GM18907 (cell line): Measurements from ENCODE around the gene TMEM161B.
"Not testable (repeated sequence)": the region's sequence is repeated elsewhere in the genome, so short reads cannot be mapped to it uniquely, and the experiment has no call there.

Experiments used
- ATAC-seq: cut with Tn5 transposase; IDR thresholded peaks from one replicate; pipeline ENCODE4 v1.9.1; 2021; ENCODE audit warnings: mild to moderate bottlenecking, moderate library complexity; ENCODE audit not compliant: unreplicated experiment

The TMEM161B gene

GRCh38 chr5:88250010-88250409 lies 18.6 kb downstream of the TMEM161B start:
- no peak for ATAC-seq

DNA sequence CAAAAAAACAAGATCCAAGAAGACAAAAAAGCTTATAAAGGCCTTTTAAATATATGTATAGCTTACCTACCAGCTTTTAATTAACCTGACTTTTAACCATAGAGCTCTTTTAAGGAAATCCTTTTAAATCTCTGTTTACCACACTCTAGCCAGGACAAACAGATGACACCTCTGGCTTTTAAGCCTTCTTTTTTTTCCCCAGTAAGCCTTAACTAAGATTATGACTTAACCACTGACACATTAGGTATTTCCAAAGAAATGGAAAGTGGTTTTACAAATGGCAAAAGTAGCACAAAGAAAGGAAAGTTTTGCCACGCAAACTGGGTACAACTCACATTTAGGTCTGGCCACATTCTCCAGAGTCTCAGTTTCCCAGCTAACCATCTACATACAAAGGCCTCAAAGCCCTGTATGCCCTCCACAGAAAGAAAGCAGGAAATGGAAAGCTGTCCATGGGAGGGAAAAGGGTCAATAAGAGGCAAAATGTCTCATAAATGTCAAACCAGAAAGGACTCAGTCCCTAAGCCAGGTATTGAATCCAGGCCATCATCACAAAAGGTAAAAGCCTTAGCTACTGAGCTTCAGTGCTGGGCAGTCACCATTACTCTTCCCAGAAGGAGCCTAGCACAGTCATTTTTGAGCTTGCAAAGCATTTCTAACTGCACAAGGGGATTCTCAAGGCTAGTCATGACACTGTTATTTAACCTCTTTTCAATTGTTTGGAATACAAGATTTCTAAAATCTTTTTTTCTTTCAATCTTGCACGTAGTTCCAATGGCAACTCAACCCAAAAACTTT lies 19.7 kb downstream of the TMEM161B start:
- ATAC-seq: no peak

DNA sequence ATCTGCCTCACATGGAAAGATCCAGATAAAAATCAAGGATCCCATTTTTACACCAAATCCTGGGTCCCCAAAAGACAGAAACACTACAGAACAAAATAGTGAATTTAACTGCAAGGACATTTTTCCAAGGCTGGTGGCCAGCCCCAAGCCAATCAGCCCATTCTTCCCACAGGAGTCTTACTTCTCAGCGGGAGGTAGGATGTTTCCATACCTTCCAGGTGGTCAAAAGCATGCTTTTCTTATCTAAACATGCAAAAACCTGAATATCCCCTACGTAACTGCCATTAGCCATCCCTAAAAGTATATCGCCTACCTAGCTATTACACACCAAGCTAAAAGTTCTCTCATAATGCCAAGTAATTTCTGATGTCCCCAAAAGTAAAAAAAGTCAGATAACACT lies 20.6 kb downstream of the TMEM161B start:
- no peak for ATAC-seq

GRCh38 chr5:88245893-88246244 lies 22.8 kb downstream of the TMEM161B start:
- ATAC-seq: no peak

DNA sequence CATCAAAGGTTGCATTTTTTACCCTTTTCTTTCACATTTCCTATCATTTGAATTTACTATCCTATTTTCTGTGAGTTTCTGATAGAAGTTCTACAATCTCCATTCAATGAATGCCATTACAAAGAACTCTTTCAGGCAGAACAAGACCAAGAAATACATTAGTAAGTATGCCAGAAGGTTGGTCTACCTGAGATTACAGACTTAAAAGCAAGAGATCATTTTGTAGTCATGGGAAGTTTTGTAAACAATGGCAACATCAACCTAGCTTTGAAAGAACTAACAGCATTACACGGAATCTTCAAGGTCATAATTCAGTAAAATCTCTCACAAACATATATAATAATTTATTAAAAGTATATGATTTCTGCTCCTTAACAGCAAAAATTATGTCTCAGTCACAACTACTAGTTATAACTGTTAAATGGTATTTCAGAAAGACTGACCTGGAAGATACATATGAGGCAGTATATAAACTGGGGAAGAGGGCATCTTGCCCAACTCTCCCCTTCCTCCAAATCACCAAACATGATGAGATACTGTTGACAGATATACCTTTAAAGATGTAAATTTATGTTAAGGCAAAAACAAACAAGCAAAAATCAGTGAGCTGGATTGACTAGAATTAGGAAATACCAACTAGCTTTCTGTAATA lies 23.3 kb downstream of the TMEM161B start:
- no peak for ATAC-seq

DNA sequence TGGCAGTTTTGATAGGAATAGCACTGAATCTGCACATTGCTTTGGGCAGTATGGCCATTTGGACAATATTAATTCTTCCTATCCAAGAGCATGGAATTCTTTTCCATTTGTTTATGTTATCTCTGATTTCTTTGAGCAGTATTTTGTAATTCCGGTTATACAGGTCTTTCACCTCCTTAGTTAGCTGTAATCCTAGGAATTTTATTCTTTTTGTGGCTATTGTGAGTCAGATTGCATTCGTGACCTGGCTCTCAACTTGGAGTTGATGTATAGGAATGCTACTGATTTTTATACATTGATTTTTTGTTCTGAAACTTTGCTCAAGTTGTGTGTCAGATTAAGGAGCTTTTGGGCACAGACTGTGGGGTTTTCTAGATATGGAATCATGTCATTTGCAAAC lies 24.0 kb downstream of the TMEM161B start:
- ATAC-seq: no peak

DNA sequence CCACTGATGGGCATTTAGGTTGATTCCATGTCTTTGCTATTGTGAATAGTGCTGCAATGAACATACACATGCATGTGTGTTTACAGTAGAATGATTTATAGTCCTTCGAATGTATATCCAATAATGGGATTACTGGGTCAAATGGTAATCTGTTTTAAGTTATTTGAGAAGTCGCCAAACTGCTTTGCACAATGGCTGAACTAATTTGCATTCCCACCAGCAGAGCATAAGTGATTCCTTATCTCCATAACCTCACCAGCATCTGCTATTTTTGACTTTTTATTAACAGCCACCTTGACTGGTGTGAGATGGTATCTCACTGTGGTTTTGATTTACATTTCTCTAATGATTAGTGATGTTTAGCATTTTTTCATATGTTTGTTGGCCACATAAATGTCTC lies 25.2 kb downstream of the TMEM161B start:
- not testable (repeated sequence) for ATAC-seq

- ATAC-seq: no peak
Observed at GRCh38 chr5:88238732-88239131, 29.9 kb downstream of the TMEM161B start.

DNA sequence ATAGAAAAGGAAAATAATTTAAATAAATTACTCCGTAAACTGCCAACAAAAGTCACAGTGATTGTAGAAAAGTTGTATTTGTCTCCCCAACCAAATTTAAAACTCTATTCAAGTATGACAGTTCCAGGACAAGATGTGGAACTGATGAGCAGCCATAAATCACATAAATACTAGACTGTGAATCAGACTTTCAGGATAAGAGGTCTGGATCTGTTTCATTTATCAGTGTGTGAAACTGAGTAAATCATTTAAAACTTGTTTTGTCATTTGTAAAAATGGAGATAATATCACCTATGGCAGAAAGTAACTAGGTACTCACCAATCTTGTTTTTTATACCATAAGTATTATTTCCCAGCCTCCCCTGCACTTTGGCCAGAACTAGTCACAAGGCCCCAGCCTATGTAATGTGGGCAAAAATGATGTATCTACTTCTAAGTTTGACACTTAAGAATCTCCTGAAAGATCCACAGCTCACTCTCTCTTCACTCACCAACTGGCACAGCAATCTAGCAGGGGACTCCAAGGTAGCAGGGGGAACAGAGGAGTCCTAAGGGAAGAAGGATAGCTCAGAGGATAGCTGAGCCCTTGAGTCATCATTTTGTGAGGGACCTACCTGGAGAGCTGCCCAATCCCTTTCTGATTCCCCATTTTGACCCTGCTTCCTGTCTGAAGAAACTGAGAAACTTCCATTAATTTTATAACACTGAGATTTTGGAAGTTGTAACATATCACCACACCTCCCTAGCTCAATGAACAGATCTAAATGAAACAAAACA lies 31.6 kb downstream of the TMEM161B start:
- no peak for ATAC-seq

- no peak for ATAC-seq
Observed at GRCh38 chr5:88235828-88236227, 32.8 kb downstream of the TMEM161B start.

DNA sequence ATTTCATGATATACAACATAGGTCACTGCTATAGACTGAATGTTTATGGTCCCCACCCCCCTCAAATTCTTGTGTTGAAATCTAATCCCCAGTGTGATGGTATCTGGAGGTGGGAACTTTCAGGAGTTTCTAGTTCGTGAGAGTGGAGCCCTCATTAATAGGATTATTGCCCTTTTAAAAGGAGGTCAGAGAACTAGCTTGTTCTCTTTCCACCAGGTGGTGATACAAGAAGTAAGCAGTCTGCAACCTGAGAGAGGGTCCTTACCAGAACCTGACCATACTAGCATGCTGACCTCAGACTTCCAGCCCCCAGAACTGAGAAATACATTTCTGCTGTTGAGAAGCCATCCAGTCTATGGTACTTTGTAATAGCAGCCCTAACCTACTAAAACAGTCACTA lies 33.3 kb downstream of the TMEM161B start:
- ATAC-seq: no peak

DNA sequence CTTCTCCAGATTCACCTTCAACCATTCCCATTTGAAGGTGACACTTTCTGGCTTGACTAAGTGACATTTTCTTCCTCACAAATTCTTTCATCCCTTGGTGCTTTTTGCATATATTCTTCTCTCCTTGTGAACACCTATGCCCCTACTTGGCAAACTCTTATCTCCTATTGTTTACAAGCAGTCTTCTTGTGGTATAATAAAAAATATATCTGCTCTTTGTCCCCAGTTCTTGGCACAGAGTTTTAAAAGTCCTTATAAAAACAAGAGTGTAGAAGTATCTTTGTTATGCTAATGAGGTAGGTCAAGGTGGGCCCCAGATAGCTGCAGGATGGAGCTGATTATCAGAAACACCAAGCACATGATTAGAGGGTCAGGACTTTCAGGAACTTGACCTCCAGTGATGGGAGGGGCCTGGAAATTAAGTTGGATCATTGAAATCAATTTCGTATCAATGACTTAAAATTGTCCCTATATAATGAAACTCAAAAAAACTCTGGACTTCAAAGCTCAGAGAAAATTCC lies 38.0 kb downstream of the TMEM161B start:
- ATAC-seq: no peak

GRCh38 chr5:88226881-88227450 lies 41.7 kb downstream of the TMEM161B start:
- ATAC-seq: peak; percentile 83

DNA sequence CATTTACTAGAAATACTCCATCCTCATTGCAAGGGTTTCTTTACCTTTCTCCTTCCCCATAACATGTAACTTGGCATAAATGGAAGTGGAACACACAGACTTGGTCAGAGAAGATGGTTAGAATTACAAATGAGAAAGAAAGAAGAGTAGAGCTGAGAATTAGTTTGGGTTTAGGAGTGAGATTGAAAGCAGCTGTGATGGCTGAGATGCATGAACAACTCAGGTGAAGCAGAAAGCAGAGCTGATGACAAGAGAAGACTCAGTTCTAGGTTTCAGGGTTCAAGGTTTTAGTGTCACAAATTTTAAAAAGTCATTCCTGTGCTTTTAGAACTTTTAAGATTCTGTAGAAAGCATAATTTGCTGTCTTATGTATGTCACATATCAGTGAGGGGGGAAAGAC lies 54.0 kb downstream of the TMEM161B start:
- no peak for ATAC-seq

DNA sequence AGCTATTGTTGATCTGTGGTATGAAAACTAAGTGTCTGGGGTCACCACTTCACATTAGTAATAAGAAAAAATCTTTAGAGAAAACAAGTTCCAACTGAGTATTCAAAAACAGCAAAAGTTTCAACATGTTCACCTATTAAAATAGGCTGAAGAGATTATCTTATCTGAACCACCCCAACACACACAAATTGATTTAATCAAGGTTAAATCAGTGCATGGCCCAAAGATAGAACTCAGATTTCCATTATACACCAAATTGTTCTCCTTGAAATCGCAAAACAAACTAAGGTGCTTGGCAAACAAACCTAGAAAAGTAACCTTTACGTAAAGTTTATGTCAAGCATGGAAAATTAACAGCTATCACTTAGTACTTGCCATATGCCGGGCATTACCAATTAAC lies 61.1 kb downstream of the TMEM161B start:
- no peak for ATAC-seq

- ATAC-seq: peak; percentile 43
Observed at GRCh38 chr5:88203981-88204750, 64.5 kb downstream of the TMEM161B start.

DNA sequence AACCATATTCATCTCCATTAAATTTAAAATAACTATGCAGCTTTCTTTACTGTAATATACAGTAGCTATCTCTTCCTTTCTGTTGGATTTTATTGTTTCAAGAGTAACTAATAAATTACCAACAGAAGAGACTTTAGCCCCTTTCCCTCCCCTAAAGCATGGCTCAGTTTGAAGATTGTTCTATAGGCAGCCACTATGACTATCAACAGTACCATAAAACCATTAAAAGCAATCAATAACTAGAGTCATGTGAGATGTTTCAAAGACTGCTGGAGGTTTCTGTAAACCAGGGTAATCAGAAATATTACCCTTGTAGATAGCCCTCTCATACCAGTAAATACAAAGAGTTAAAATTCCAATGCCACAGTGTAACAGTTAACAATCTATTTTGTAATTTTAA lies 73.0 kb downstream of the TMEM161B start:
- ATAC-seq: no peak

GRCh38 chr5:88193896-88194295 lies 74.7 kb downstream of the TMEM161B start:
- ATAC-seq: no peak

GRCh38 chr5:88190106-88190834 lies 78.4 kb downstream of the TMEM161B start:
- no peak for ATAC-seq

GRCh38 chr5:88189484-88189883 lies 79.2 kb downstream of the TMEM161B start:
- not testable (repeated sequence) for ATAC-seq
